Nephron progenitor cell (in vitro differentiated cells): Measurements from ENCODE around the gene U2SURP.

Experiments used
- DNase-seq: peaks from one replicate; pipeline ENCODE4 v3.0.0; 2021
- H3K27ac Mint-ChIP-seq: 2 replicates; pipeline ENCODE4 v1.8.0; 2021; ENCODE audit warnings: mild to moderate bottlenecking, moderate library complexity, mixed read lengths
- H3K27me3 Mint-ChIP-seq: 2 replicates; pipeline ENCODE4 v1.8.0; 2021; ENCODE audit warnings: mild to moderate bottlenecking, low read depth, mixed read lengths; ENCODE audit not compliant: poor library complexity
- H3K36me3 Mint-ChIP-seq: 2 replicates; pipeline ENCODE4 v1.8.0; 2021; ENCODE audit warnings: low read depth, mixed read lengths
- H3K4me1 Mint-ChIP-seq: 2 replicates; pipeline ENCODE4 v1.8.0; 2021; ENCODE audit warnings: mixed read lengths
- H3K4me3 Mint-ChIP-seq: 2 replicates; pipeline ENCODE4 v1.8.0; 2021; ENCODE audit warnings: mild to moderate bottlenecking, moderate library complexity, mixed read lengths
- H3K9me3 Mint-ChIP-seq: 2 replicates; pipeline ENCODE4 v1.8.0; 2021; ENCODE audit warnings: mild to moderate bottlenecking, moderate library complexity, mixed read lengths
- TF ChIP-seq, protein P1 (sequence below): fragments of 200-600 bp; sonication (generic); IDR thresholded peaks from 2 replicates; pipeline ENCODE4 v1.5.0; 2021; ENCODE audit warnings: antibody characterized with exemption

U2SURP gene

DNA sequence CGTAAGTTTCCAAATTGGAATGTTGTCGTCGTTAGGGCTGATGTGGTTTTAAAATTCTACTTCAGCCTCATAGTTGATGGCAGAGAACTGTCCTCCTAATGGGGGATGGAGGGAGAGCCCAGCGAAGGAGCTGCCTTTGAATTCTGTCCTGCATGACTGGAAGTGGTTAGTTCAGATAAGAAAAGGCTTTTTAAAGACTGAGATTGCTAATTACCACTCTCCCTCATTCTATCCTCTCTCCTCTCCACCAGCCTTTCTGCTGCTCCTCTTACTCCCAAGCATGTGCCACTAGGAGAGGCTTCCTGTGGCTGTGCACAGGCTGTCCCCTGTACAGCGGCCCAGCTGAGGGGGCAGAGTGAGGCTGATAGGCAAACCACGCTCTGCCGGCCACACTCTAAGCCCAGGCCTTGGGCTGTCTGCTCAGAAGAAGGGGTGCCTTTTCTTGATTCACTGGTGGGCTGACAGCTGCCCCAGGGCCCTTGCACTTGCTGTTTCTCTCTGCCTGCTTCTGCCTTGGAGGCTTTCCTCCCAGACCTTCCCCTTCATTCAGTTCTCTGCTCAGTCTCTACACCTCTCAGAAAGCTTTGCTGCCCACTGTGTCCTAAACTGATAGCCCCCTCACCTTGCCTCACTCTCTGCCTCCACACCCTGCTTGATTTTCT, 29.1 kb upstream of the U2SURP start:
- Mint-ChIP-seq H3K27me3 (peaks cover 19% of the 10 kb centered on the region), H3K36me3 (no peaks in the 10 kb centered on the region), H3K4me3 (no peak overlapping the region), H3K9me3 (no peaks in the 10 kb centered on the region), H3K27ac (no peak overlapping the region), H3K4me1 (peaks cover 13% of the 10 kb centered on the region)
- no peak for DNase-seq
- TF ChIP-seq, protein P1, sequence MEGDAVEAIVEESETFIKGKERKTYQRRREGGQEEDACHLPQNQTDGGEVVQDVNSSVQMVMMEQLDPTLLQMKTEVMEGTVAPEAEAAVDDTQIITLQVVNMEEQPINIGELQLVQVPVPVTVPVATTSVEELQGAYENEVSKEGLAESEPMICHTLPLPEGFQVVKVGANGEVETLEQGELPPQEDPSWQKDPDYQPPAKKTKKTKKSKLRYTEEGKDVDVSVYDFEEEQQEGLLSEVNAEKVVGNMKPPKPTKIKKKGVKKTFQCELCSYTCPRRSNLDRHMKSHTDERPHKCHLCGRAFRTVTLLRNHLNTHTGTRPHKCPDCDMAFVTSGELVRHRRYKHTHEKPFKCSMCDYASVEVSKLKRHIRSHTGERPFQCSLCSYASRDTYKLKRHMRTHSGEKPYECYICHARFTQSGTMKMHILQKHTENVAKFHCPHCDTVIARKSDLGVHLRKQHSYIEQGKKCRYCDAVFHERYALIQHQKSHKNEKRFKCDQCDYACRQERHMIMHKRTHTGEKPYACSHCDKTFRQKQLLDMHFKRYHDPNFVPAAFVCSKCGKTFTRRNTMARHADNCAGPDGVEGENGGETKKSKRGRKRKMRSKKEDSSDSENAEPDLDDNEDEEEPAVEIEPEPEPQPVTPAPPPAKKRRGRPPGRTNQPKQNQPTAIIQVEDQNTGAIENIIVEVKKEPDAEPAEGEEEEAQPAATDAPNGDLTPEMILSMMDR, result no peak

- Mint-ChIP-seq H3K36me3 (no peaks in the 10 kb centered on the region), H3K4me1 (peaks cover 13% of the 10 kb centered on the region), H3K9me3 (no peaks in the 10 kb centered on the region), H3K27me3 (peaks cover 14% of the 10 kb centered on the region), H3K4me3 (no peak overlapping the region), H3K27ac (peak overlapping the region; percentile 65)
- no peak for DNase-seq
- TF ChIP-seq, protein P1, result no peak
Measured at GRCh38 chr3:142973217-142974009, 28.0 kb upstream of the U2SURP start.

- DNase-seq, result no peak
- TF ChIP-seq, protein P1, result no peak
- Mint-ChIP-seq H3K36me3 (no peaks in the 10 kb centered on the region), H3K27me3 (peaks cover 8% of the 10 kb centered on the region), H3K4me3 (no peak overlapping the region), H3K4me1 (peaks cover 13% of the 10 kb centered on the region), H3K9me3 (no peaks in the 10 kb centered on the region), H3K27ac (no peak overlapping the region)
Measured at GRCh38 chr3:142975316-142975995, 25.9 kb upstream of the U2SURP start.

DNA sequence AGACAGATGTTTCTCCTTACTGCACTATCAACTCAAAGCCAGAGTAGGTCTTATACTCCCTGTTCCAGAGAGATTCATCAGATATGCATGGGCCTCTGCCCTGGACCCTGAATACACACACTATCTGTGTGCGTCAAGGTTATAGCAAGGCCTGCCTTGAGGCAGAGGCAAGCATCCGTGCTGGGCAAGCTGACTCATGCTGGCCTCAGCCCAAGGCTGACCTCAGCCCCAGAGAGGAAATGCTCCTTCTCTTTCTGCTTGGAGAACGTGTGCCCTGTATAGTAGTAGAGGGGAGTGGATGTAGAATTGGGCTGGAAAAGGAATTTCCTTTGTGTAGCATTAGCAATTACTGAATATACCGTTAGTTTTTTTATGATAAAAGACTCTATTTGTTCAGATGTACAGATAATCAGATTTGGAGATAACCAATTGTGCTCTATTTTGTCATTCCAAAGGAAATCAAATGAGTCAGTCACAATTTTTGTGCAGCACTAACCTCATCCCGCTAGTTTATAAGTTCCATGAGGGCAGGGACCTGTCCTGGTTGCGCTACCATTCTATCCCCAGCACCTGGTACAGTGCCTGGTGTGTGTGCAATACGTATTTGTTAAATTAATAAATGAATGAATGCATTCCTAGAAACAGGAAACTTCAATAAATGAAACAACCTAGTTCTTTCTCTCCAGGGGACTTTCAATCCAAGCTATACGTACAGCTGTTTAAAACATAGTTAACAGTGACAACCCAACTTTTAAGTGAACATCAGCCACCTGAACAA, 24.6 kb upstream of the U2SURP start:
- no peak for DNase-seq
- Mint-ChIP-seq H3K9me3 (no peaks in the 10 kb centered on the region), H3K27me3 (peaks cover 7% of the 10 kb centered on the region), H3K4me1 (peaks cover 19% of the 10 kb centered on the region), H3K36me3 (no peaks in the 10 kb centered on the region), H3K4me3 (no peak overlapping the region), H3K27ac (no peak overlapping the region)
- TF ChIP-seq, protein P1, result no peak

DNA sequence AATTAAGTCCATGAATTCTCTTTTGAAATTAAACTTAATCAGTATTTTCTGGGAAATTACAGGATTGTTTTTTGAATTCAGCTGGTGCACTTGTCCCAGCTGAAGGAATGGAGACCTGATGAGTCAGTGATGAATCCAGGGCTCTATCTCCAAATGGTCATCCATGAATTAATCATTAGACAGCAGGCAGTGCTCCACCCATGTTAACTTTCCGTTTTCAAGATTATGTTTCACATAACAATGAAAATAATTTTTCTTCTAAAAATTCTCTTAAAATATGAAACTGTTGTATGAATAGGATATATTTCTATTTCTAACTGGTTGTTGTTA, 24.0 kb upstream of the U2SURP start:
- Mint-ChIP-seq H3K9me3 (no peaks in the 10 kb centered on the region), H3K4me3 (no peak overlapping the region), H3K4me1 (peaks cover 21% of the 10 kb centered on the region), H3K36me3 (no peaks in the 10 kb centered on the region), H3K27me3 (peaks cover 5% of the 10 kb centered on the region), H3K27ac (no peak overlapping the region)
- TF ChIP-seq, protein P1, result no peak
- DNase-seq, result no peak
